HEK293 (cell line): ENCODE results near the gene EOMES.

Source experiments
- CTCF ChIA-PET: fragments of 350-600 bp; formaldehyde crosslinking; extraction: SDS; loops from one replicate; lab custom pipeline; 2021; ENCODE audit warnings: antibody characterized with exemption; lab: Yijun Ruan, JAX
- POLR2A ChIA-PET: fragments of 300-600 bp; formaldehyde crosslinking; extraction: SDS; loops from one replicate; lab custom pipeline; 2020; ENCODE audit warnings: antibody characterized with exemption, inconsistent platforms; lab: Yijun Ruan, JAX
- H3K27ac ChIP-seq: fragments of 200-500 bp; sonication (Bioruptor generic); 2 replicates; pipeline ENCODE4 v1.5.1; 2014; ENCODE audit warnings: low read depth, low read length, control low read depth, inconsistent platforms; ENCODE audit errors: extremely low read depth
- H3K36me3 ChIP-seq, 2 experiments: fragments of 200-500 bp in 1 of 2; sonication (Bioruptor generic) in 1 of 2; 1 replicate in 1 of 2; 2 replicates in 1 of 2; pipeline ENCODE4 v1.5.1; 2014 to 2017; ENCODE audit warnings: inconsistent platforms in 2 of 2, low read length in 2 of 2; ENCODE audit not compliant: control insufficient read depth in 2 of 2, insufficient read depth in 1 of 2
- H3K4me1 ChIP-seq: fragments of 200-500 bp; sonication (Bioruptor generic); 2 replicates; pipeline ENCODE4 v1.5.1; 2014; ENCODE audit warnings: mild to moderate bottlenecking, low read length, inconsistent platforms; ENCODE audit not compliant: control insufficient read depth, insufficient read depth
- H3K4me3 ChIP-seq: 2 replicates; pipeline ENCODE4 v1.5.1; 2011; ENCODE audit warnings: low read depth, mild to moderate bottlenecking, control low read depth, low read length, moderate library complexity
- H3K9me3 ChIP-seq: fragments of 200-500 bp; sonication (Bioruptor generic); 2 replicates; pipeline ENCODE4 v1.5.1; 2014; ENCODE audit warnings: low read depth, low read length, inconsistent platforms; ENCODE audit not compliant: control insufficient read depth, insufficient read depth
- BCL6B ChIP-seq: fragments of 450-650 bp; formaldehyde crosslinking; IDR thresholded peaks from 2 replicates; pipeline ENCODE4 v1.5.1; 2017; ENCODE audit warnings: missing biosample characterization, missing genetic modification characterization
- PRDM2 ChIP-seq: fragments of 450-650 bp; formaldehyde crosslinking; IDR thresholded peaks from 2 replicates; pipeline ENCODE4 v1.5.1; 2016; ENCODE audit warnings: missing biosample characterization, missing genetic modification characterization, borderline replicate concordance
- REST ChIP-seq: fragments of 450-650 bp; formaldehyde crosslinking; IDR thresholded peaks from 2 replicates; pipeline ENCODE4 v1.5.1; 2016; ENCODE audit warnings: missing biosample characterization, missing genetic modification characterization
- YY1 ChIP-seq: fragments of 450-650 bp; formaldehyde crosslinking; IDR thresholded peaks from 2 replicates; pipeline ENCODE4 v1.5.1; 2018; ENCODE audit warnings: missing biosample characterization, missing genetic modification characterization
- YY2 ChIP-seq: fragments of 450-650 bp; formaldehyde crosslinking; IDR thresholded peaks from 2 replicates; pipeline ENCODE4 v1.5.1; 2016; ENCODE audit warnings: missing biosample characterization, missing genetic modification characterization
- ZBTB26 ChIP-seq: fragments of 450-650 bp; formaldehyde crosslinking; optimal IDR thresholded peaks from 2 replicates; pipeline ENCODE3; 2016; ENCODE audit warnings: missing biosample characterization, mild to moderate bottlenecking, missing genetic modification characterization
- ZFP3 ChIP-seq: fragments of 450-650 bp; formaldehyde crosslinking; IDR thresholded peaks from 2 replicates; pipeline ENCODE4 v1.5.1; 2016; ENCODE audit warnings: low read depth, missing biosample characterization, missing genetic modification characterization
- ZFP69B ChIP-seq: fragments of 450-650 bp; formaldehyde crosslinking; IDR thresholded peaks from 2 replicates; pipeline ENCODE4 v1.5.1; 2016; ENCODE audit warnings: missing biosample characterization, missing genetic modification characterization
- ZIC2 ChIP-seq: fragments of 450-650 bp; formaldehyde crosslinking; IDR thresholded peaks from 2 replicates; pipeline ENCODE4 v1.5.1; 2016; ENCODE audit warnings: missing biosample characterization, missing genetic modification characterization
- ZNF157 ChIP-seq: fragments of 450-650 bp; formaldehyde crosslinking; IDR thresholded peaks from 2 replicates; pipeline ENCODE4 v1.5.1; 2016; ENCODE audit warnings: missing biosample characterization, missing genetic modification characterization
- ZNF280D ChIP-seq: fragments of 450-650 bp; formaldehyde crosslinking; IDR thresholded peaks from 2 replicates; pipeline ENCODE4 v1.5.1; 2016; ENCODE audit warnings: missing biosample characterization, missing genetic modification characterization
- ZNF354C ChIP-seq: fragments of 450-650 bp; formaldehyde crosslinking; IDR thresholded peaks from 2 replicates; pipeline ENCODE4 v1.5.1; 2016; ENCODE audit warnings: missing biosample characterization, missing genetic modification characterization, low read depth, borderline replicate concordance
- ZNF398 ChIP-seq: fragments of 450-650 bp; formaldehyde crosslinking; IDR thresholded peaks from 2 replicates; pipeline ENCODE4 v1.5.1; 2017; ENCODE audit warnings: missing biosample characterization, missing genetic modification characterization
- ZNF596 ChIP-seq: fragments of 450-650 bp; IDR thresholded peaks from 2 replicates; pipeline ENCODE4 v1.5.0; 2018; ENCODE audit warnings: missing biosample characterization, mild to moderate bottlenecking, missing genetic modification characterization, moderate library complexity
- ZNF600 ChIP-seq: fragments of 450-650 bp; formaldehyde crosslinking; IDR thresholded peaks from 2 replicates; pipeline ENCODE4 v1.5.1; 2016; ENCODE audit warnings: missing biosample characterization, missing genetic modification characterization

Gene EOMES

GRCh38 chr3:27699067-27699466 is 23.1 kb downstream of the EOMES start:
- no peaks in the 10 kb centered on the region for H3K9me3 ChIP-seq
- POLR2A ChIA-PET: no interaction called here

GRCh38 chr3:27696906-27697305 is 25.2 kb downstream of the EOMES start:
- no peak overlapping the region for H3K27ac ChIP-seq
- POLR2A ChIA-PET: no interaction called here
- no peaks in the 10 kb centered on the region for H3K4me1 ChIP-seq
- CTCF ChIA-PET: interaction anchor here (0.7 to 1.0 kb wide), 2 partner anchors 16 to 590 kb away, joined by 3 read pairs; no protein-coding TSS in a partner anchor
- H3K4me3 ChIP-seq: no peak overlapping the region
- H3K9me3 ChIP-seq: no peaks in the 10 kb centered on the region
- H3K36me3 ChIP-seq: no peaks in the 10 kb centered on the region
- no peak for TF ChIP-seq REST (tag by site-specific recombination)
- TF ChIP-seq PRDM2 (tag by site-specific recombination): no peak
- TF ChIP-seq BCL6B (tag by site-specific recombination): 0 out of 2 replicates have a peak, but pooled peaks have one; percentile 46
- TF ChIP-seq YY1 (tag by site-specific recombination): no peak
- 0 out of 2 replicates have a peak, but pooled peaks have one; percentile 14 for TF ChIP-seq ZNF398 (tag by site-specific recombination)

More at GRCh38 chr3:27699067-27699466, 23.1 kb downstream of the EOMES start:
- Histone ChIP-seq H3K4me1 (no peaks in the 10 kb centered on the region), H3K27ac (no peak overlapping the region), H3K36me3 (no peaks in the 10 kb centered on the region), H3K4me3 (no peak overlapping the region)
- TF ChIP-seq ZNF280D (tag by site-specific recombination): no peak
- TF ChIP-seq ZFP3 (tag by site-specific recombination): no peak
- no peak for TF ChIP-seq ZBTB26 (tag by site-specific recombination)
- no peak for TF ChIP-seq ZNF596 (tag by site-specific recombination)
- TF ChIP-seq ZIC2 (tag by site-specific recombination): no peak
- TF ChIP-seq ZNF354C (tag by site-specific recombination): no peak
- no peak for TF ChIP-seq ZNF600 (tag by site-specific recombination)
- TF ChIP-seq ZFP69B (tag by site-specific recombination): no peak
- TF ChIP-seq ZNF157 (tag by site-specific recombination): no peak
- TF ChIP-seq YY2 (tag by site-specific recombination): no peak
- CTCF ChIA-PET: no interaction called here
